Mesendoderm (in vitro differentiated cells): ENCODE data around the gene NUDT19. TPM values are rescaled to one million over a fixed set of nuclear protein-coding genes. Genes with fewer than 3 reads are reported as not detected.

Source experiments
- small RNA-seq: library from polyadenylated mRNA; stranded (forward); fragments of <200 nt; extraction: miRNeasy Mini kit (QIAGEN cat#:217004); gene quantifications from one replicate; pipeline ENCODE3, GENCODE V24; 2013; ENCODE audit not compliant: insufficient read depth

The NUDT19 gene

Small RNA genes lying within 50 kb of the gene (small RNA-seq; reads per million reads assigned to genes)
- gene RN7SL789P, result not detected
